Muscle of leg (tissue), 11 donors: Measurements from ENCODE around the gene VPS4B. TPM values are rescaled to one million over a fixed set of nuclear protein-coding genes. Genes with fewer than 3 reads are reported as not detected.
A peak's percentile ranks its signal among the peaks of the same experiment; 100 is the strongest.

Source experiments
- DNase-seq: peaks from one replicate; pipeline ENCODE4 v3.0.0; 2013
- H3K27ac ChIP-seq: one replicate; pipeline ENCODE4 v1.5.1; 2013; ENCODE audit warnings: mild to moderate bottlenecking, low read length, control low read depth
- H3K27me3 ChIP-seq: one replicate; pipeline ENCODE4 v1.6.1; 2013; ENCODE audit warnings: low read length; ENCODE audit not compliant: control insufficient read depth, insufficient read depth
- H3K36me3 ChIP-seq: one replicate; pipeline ENCODE4 v1.6.1; 2013; ENCODE audit warnings: low read length; ENCODE audit not compliant: control insufficient read depth, insufficient read depth
- H3K4me1 ChIP-seq: one replicate; pipeline ENCODE4 v1.6.1; 2013; ENCODE audit warnings: low read length; ENCODE audit not compliant: control insufficient read depth, insufficient read depth
- H3K4me3 ChIP-seq: one replicate; pipeline ENCODE4 v1.5.1; 2013; ENCODE audit warnings: low read length, control low read depth
- H3K9me3 ChIP-seq: replicated peaks from 2 replicates; pipeline ENCODE4 v1.6.1; 2013; ENCODE audit warnings: low read depth, low read length; ENCODE audit not compliant: control insufficient read depth
- WGBS: methylation state at CpG from one replicate; pipeline ENCODE4 v1.1.5; 2013; ENCODE audit warnings: missing lambda C conversion rate; ENCODE audit not compliant: insufficient coverage; 5-methylcytosine and 5-hydroxymethylcytosine counted together
- polyA plus RNA-seq, 8 donors: library from polyadenylated mRNA; unstranded; fragments of 120-200 nt; gene quantifications; one replicate each; pipeline versions ENCODE4 v1.2.1 to v1.2.3, GENCODE V29; 2013; ENCODE audit warnings: inconsistent platforms in 1 of 8, low replicate concordance in 1 of 8; ENCODE audit not compliant: insufficient read length in 8 of 8, insufficient read depth in 1 of 8
- total RNA-seq: library from RNA; stranded (reverse); fragments of 120-200 nt; gene quantifications from one replicate; pipeline ENCODE4 v1.2.4, GENCODE V29; 2013

The VPS4B gene
- total and polyA plus RNA-seq, 9 donors: 19.6 to 35.0 (median 24.4) TPM

DNA sequence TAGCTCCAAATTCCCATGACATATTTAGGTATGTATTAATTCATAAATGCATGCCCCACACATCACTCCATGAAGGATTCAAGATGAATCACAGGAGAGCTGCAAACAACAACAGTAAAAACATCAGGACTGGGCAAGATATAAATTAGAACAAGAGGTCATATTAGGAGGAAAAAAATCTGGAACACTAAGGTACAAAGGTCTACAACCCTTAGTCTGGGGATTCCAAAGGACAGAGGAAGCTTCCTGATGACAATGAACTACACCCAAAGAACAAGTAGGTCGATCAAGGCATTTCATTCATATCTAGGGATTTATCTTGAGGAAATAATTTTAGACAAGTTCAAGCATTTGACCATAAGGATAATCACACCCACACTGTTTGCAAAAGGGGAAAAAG is 14.5 kb downstream of the VPS4B start:
- WGBS: no CpG with 5 or more reads among the region's 1 CpG
- no peak overlapping the region for H3K27ac ChIP-seq
- H3K36me3 ChIP-seq: peaks cover 45% of the 10 kb centered on the region
- no peak for DNase-seq
- H3K27me3 ChIP-seq: no peaks in the 10 kb centered on the region
- H3K4me1 ChIP-seq: no peaks in the 10 kb centered on the region
- H3K4me3 ChIP-seq: no peak overlapping the region
- no peaks in the 10 kb centered on the region for H3K9me3 ChIP-seq

DNA sequence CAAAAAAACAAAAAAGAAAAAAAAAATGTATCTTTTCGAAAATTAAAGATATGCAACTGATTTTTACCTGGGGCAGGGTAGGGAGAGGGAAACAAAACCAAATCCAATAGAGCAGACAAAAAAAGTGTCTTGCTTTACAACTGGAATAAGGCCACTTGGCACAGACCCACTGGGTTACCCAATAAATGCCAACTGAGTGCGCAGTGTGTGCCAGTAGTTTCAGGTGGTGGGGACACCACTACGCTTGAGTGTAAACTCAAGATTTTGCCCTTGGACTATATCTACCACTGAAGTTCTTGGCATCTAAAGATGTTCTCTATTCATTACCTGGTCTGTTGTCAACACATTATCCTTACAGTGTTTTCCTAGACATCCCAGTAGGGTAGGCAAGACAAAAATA is 16.3 kb downstream of the VPS4B start:
- DNase-seq: no peak
- Histone ChIP-seq H3K9me3 (no peaks in the 10 kb centered on the region), H3K27ac (no peak overlapping the region), H3K27me3 (no peaks in the 10 kb centered on the region), H3K4me1 (no peaks in the 10 kb centered on the region), H3K4me3 (no peak overlapping the region), H3K36me3 (peaks cover 53% of the 10 kb centered on the region)
- 94% methylated on average over 2 of the region's 3 CpGs for WGBS

DNA sequence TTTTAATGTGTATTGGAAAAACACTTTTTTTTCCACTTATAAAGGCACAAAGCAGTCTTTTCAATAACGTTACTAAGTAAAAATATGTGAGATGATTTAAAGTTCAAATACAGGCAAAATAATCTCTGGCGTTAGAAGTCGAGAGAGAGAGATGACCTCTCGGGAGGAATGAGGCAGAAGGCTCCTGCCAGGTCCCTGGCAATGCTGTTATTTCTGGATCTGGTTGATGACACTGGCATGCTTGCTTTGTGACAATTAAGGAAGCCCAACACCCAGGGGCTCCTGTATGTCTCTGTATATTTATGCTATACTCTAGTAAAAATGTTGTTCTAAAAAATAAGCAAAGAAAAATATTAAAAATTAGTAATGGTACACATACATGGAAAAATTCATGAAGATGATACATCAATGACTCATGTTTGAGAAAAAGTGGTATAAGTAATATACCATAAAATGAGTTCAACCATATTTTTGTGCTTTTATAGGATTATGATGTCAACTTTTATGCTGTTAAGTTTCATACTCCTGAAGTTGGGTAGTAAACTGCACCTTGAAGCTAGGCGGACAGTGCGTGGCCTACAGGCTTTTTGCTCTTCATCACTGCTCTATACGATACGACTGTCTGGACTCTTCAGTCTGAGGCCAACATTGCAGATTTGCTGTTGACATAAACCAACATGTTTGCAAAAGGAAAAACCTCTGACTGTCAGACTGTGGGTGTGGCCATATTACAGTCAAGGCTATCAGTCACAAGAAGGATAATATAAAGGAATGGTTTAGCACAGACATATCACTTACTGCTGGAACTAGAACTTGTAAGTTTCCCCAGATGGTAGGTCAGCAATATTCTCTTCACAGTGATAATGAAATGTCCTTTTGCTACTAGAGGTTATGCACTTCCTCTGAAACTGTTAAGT is 19.8 kb downstream of the VPS4B start:
- H3K27ac ChIP-seq: no peak overlapping the region
- peaks cover 37% of the 10 kb centered on the region for H3K36me3 ChIP-seq
- WGBS: 92% methylated on average over 6 of the region's 8 CpGs
- H3K4me1 ChIP-seq: no peaks in the 10 kb centered on the region
- no peaks in the 10 kb centered on the region for H3K9me3 ChIP-seq
- no peaks in the 10 kb centered on the region for H3K27me3 ChIP-seq
- no peak overlapping the region for H3K4me3 ChIP-seq
- no peak for DNase-seq

DNA sequence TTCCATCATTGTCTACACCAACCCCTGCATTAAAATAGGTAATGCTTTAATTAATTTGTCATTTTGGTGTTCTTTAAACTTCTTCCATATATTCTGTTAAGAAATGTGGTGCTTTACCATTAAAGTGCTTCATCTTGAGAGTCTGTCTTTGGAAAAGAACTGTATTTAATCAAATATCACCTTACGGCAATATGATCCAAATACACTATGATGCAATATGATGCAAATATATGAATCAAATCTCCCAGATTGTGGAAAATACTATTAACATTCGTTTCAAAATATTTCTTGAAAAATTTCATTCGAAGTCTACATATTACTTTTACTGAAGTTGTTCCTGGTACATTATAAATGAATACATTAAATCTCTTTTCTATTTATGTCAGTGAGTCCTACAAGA is 23.0 kb downstream of the VPS4B start:
- H3K4me1 ChIP-seq: no peaks in the 10 kb centered on the region
- H3K27ac ChIP-seq: no peak overlapping the region
- H3K27me3 ChIP-seq: no peaks in the 10 kb centered on the region
- H3K9me3 ChIP-seq: no peaks in the 10 kb centered on the region
- no peak overlapping the region for H3K4me3 ChIP-seq
- peaks cover 47% of the 10 kb centered on the region for H3K36me3 ChIP-seq
- no peak for DNase-seq
- no CpG with 5 or more reads among the region's 3 CpGs for WGBS

DNA sequence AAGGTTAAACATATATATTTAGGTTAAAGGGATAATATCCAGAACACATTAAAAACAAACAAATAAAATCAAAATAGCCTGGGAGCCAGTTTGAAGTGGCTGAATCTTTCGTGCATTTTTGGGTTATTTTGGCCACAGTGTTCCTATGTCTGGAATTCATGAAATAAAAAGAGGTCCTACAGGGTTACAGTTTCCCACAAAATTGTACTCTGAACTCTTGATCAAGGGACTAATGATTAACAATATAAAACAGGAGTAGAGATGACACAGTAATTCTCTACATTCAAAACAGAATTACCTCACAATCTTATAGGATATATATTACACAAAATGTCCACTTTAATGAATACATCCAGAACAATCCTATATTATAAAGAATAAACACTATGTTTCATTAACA is 24.9 kb downstream of the VPS4B start:
- H3K27ac ChIP-seq: no peak overlapping the region
- H3K4me3 ChIP-seq: no peak overlapping the region
- no peaks in the 10 kb centered on the region for H3K9me3 ChIP-seq
- H3K4me1 ChIP-seq: no peaks in the 10 kb centered on the region
- no peaks in the 10 kb centered on the region for H3K27me3 ChIP-seq
- no CpG with 5 or more reads among the region's 1 CpG for WGBS
- H3K36me3 ChIP-seq: peaks cover 44% of the 10 kb centered on the region
- no peak for DNase-seq

DNA sequence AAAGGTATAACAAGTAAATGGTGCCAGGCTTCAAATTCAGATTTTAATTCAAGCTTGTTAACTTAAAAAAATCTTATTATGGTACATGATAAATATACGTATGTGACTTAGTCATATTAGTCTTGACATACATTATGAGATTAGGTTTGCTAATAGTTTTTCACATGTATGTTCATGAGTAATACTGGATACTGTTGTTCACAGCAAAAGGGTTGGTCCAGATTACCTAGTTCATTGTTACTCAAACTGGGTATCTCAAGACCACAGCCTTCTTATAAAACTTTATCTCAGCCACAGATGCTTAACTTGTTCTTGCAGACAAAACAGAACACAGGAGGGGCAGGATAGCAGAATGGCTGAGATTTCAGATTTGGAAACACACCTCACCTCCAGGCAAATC is 26.8 kb downstream of the VPS4B start:
- Histone ChIP-seq H3K4me1 (no peaks in the 10 kb centered on the region), H3K4me3 (no peak overlapping the region), H3K27me3 (no peaks in the 10 kb centered on the region), H3K9me3 (no peaks in the 10 kb centered on the region), H3K27ac (no peak overlapping the region), H3K36me3 (peaks cover 36% of the 10 kb centered on the region)
- DNase-seq: no peak
- WGBS: no CpG with 5 or more reads among the region's 1 CpG

DNA sequence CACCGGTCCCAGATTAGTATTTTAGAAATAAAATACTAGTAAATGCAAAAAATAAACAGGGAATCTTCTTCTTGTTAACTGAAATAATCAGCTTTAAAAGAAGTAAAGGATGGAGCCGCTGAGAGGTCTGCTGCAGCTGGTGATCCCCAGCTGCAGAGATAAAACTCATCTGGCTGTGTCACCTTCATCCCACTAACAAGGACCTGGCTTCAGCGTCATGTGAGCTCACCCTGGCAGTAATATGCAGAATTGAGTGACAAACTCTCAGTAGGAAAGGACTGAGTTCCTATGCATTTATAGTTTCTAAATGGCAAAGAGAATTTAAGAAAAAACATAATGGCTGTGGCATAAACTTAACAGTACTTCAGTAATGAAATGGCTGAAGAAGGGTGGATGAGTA is 27.3 kb downstream of the VPS4B start:
- no peaks in the 10 kb centered on the region for H3K27me3 ChIP-seq
- no peak for DNase-seq
- no peak overlapping the region for H3K27ac ChIP-seq
- H3K9me3 ChIP-seq: no peaks in the 10 kb centered on the region
- H3K36me3 ChIP-seq: peaks cover 37% of the 10 kb centered on the region
- no peak overlapping the region for H3K4me3 ChIP-seq
- no peaks in the 10 kb centered on the region for H3K4me1 ChIP-seq
- WGBS: no CpG with 5 or more reads among the region's 3 CpGs

DNA sequence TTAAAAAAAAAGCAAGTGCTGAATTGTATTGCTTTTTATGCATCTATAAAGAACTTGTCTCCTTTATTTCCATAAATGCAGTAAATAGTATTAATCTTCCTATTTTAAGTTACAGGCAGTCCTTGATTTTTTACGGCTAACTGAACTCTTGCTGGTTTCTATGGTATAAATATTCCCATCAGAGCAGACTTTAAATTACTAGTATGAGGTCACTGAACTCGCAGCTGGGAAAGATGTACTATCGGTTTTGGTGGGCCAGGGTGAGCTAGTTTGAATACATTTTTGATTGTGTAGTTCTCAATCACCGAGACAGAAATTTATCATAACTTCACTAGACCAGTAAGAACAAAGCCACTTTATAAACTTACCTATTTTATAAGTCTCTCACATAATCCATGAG is 34.4 kb downstream of the VPS4B start:
- Histone ChIP-seq H3K27ac (no peak overlapping the region), H3K27me3 (no peaks in the 10 kb centered on the region), H3K9me3 (peaks cover 2% of the 10 kb centered on the region), H3K36me3 (peaks cover 10% of the 10 kb centered on the region), H3K4me1 (no peaks in the 10 kb centered on the region), H3K4me3 (no peak overlapping the region)
- DNase-seq: peak; percentile 51
- WGBS: 20% methylated on average over 1 of the region's 4 CpGs

DNA sequence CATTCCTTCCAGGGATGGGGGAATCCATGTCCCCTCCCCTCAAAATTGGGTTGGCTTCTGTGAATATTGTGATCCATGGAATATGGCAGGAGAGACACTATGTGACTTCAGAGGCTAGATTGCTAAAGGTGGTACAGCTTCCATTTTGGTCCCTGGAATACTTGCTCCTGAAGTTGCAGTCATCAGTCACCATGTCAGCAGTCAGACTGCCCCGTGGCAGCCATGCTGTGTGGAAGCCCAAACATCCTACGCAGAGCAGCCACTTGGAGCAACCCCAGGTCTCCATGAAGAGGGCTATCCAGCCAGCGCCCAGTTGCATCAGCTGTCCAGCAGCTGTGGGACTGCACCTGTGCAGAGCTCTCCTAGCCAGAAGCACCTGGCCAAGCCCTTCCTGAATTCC is 39.4 kb downstream of the VPS4B start:
- Histone ChIP-seq H3K4me3 (no peak overlapping the region), H3K36me3 (peaks cover 5% of the 10 kb centered on the region), H3K27ac (no peak overlapping the region), H3K27me3 (no peaks in the 10 kb centered on the region), H3K9me3 (peaks cover 4% of the 10 kb centered on the region), H3K4me1 (no peaks in the 10 kb centered on the region)
- DNase-seq: no peak
- WGBS: 100% methylated on average over 1 of the region's 3 CpGs

DNA sequence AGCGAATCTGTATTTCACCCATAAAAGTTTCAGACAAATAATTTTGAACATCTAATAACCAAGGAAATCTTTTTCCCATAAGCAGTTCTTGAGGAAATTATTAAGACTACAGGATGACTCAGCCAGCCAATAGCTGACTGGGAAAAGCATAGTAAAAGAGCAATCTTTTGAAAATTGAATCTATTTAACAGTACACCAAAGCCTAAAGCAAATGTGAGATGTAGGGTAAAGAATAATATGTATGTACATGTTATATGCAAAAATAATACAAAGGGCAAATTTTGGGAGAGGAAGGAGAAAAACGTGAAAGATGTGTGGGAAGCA is 42.7 kb downstream of the VPS4B start:
- H3K27ac ChIP-seq: no peak overlapping the region
- H3K4me1 ChIP-seq: no peaks in the 10 kb centered on the region
- H3K36me3 ChIP-seq: peaks cover 5% of the 10 kb centered on the region
- DNase-seq: no peak
- H3K4me3 ChIP-seq: no peak overlapping the region
- H3K27me3 ChIP-seq: no peaks in the 10 kb centered on the region
- no CpG with 5 or more reads among the region's 2 CpGs for WGBS
- peaks cover 7% of the 10 kb centered on the region for H3K9me3 ChIP-seq
